ENCODE results near the gene UHRF2.
"Not testable (repeated sequence)": the region's sequence is repeated elsewhere in the genome, so short reads cannot be mapped to it uniquely, and the experiment has no call there.

The UHRF2 gene, protein sequence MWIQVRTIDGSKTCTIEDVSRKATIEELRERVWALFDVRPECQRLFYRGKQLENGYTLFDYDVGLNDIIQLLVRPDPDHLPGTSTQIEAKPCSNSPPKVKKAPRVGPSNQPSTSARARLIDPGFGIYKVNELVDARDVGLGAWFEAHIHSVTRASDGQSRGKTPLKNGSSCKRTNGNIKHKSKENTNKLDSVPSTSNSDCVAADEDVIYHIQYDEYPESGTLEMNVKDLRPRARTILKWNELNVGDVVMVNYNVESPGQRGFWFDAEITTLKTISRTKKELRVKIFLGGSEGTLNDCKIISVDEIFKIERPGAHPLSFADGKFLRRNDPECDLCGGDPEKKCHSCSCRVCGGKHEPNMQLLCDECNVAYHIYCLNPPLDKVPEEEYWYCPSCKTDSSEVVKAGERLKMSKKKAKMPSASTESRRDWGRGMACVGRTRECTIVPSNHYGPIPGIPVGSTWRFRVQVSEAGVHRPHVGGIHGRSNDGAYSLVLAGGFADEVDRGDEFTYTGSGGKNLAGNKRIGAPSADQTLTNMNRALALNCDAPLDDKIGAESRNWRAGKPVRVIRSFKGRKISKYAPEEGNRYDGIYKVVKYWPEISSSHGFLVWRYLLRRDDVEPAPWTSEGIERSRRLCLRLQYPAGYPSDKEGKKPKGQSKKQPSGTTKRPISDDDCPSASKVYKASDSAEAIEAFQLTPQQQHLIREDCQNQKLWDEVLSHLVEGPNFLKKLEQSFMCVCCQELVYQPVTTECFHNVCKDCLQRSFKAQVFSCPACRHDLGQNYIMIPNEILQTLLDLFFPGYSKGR

DNA sequence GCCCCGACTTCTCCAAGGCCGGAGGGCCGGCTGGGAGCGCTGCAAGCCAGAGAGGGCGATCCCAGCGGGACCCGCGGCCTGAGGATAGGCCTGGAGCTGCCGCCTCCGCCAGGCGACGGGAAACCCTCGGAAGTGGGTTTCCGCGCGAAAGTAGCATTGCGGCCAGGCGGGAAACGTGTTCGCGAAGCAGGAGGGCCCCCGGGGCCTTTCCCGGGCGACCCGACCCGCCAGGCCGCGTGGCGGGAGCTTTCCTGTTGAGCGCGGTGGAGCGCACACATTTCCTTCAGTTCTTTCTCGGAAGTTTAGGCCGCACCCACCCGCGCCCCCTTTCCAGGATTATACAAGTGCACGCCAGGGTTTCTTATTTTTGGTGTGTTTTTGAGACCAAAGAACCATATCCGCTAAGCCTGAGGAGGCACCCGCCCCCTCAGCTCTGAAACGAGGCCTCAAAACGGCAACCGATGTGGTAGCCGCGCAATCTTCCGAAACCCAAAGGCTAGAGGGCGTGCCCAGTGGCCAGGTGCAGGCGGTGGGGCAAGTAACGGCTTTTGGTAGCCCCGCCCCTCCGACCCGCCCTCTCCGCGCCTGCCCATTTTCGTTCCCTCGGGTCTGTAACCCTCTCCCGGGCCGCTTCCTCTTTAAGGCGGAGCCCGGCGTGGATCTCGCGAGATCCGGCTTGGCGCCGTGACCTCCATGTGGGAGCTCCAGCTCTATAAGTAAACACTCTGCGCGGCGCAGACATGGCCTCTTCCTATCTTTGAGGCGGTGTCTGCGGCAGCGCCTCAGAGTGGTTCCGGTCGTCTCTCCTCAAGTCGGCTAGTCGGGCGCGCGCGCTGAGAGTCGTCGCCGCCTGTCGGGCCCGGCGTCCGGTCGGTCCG, at the start of gene UHRF2:
Gene UHRF2, plus strand, starts transcription at position 713 of the 878 bp plus-strand sequence. CDS start 292 bp downstream, outside the sequence.
- in situ Hi-C loops (cut with MboI; ENCODE audit: low sequenced_read_pairs), result no loop called here

DNA sequence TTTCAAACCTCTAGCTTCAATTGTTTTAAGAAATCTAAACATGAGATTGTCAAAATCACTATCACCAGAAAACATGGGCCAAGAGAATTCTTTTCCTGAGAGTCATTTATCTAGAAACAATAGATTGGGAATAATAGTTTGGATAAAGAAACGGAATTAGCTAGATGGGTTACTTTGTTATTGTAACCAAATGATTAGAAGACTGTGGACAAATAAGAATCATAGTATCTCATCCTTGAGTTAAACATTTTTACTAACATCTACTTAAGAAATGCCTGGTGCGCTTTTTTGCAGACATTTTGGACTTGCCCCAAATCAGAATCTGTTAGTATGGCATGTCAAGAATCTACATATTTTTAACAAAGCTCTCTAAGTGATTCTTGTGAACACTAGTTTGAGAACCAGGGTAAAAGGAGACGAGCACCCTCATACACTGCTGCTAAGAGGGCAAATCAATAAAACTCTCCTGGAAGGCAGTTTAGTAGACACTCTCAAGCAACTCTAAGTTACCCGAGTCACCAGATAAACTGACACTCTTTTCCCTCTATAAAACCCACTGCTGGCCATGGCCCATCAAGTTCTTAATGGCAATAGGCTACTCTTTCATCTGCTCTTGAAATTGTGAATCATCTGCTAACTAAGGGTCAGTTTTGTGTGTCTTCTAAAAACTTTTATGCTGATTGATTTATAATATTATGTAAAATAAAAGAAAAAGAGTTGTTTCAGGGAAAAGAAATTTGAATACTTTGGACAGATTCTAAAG, 45.7 kb upstream of the UHRF2 start:
- in situ Hi-C loops (cut with MboI; ENCODE audit: low sequenced_read_pairs), result no loop called here

DNA sequence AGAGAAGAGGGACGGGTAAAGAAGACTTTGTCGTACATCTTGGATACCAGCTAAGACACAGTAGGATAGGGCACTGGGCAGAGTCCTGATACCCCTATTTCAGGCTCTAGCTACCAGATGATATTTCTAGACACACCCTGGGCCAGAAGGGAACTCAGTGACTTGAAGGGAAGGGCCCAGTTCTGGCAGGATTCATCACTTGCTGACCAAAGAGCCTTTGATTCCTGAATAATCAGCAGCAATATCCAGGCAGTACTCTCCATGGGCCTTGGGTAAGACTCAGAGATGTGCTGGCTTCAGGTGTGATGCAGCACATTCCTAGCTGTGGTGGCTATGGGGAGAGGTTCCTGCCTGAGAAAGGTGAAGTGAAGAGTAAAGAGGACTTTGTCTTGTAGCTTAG, 44.2 kb upstream of the UHRF2 start:
- in situ Hi-C loops (cut with MboI; ENCODE audit: low sequenced_read_pairs), result no loop called here

DNA sequence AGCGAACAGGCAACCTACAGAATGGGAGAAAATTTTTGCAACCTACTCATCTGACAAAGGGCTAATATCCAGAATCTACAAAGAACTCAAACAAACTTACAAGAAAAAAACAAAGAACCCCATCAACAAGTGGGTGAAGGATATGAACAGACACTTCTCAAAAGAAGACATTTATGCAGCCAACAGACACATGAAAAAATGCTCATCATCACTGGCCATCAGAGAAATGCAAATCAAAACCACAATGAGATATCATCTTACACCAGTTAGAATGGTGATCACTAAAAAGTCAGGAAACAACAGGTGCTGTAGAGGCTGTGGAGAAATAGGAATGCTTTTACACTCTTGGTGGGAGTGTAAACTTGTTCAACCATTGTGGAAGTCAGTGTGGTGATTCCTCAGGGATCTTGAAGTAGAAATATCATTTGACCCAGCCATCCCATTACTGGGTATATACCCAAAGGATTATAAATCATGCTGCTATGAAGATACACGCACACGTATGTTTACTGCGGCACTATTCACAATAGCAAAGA, 31.5 kb upstream of the UHRF2 start:
- in situ Hi-C loops (cut with MboI; ENCODE audit: low sequenced_read_pairs), result not testable (repeated sequence)

DNA sequence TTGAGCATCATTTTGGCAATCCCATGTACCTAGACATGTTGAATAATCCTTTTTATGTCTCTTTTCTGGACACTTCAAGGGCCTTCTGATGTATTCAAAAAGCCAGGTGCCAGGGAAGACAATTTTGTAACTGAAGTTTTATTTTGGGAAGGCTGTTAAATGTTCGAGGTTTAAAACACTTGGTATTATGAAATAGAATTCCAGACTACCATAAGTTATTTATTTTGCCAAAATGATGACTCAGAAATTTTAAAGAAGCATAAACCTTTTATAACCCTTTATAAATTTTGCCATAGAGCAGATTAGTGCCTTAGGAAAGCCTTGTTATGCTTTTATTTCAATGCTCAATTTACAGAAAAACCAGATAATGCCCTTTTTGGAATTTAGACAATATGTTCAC, 30.3 kb upstream of the UHRF2 start:
- in situ Hi-C loops (cut with MboI; ENCODE audit: low sequenced_read_pairs), result no loop called here

DNA sequence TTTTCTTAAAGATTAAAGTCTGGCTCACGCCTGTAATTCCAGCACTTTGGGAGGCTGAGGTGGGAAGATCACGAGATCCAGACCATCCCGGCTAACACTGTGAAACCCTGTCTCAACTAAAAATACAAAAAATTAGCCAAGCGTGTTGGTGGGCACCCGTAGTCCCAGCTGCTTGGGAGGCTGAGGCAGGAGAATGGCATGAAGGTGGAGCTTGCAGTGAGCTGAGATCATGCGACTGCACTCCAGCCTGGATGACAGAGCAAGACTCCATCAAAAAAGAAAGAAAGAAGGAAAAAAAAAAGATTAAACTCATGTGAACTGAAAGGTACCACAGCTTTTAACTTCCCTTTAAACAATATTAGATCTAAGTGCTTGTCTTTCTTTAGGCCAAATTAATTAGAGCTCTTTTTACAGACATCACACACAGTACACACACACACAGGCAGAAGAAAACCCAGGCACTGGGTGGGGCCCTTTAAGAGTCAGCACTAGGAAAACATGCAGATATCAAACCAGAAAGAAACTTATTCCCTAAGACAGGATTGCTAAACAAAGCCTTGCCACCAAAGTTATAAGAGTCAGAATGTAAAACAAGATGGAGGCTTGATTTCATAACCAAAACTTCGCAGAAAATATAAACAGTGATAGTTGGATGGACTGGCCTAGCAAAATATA, 29.3 kb upstream of the UHRF2 start:
- in situ Hi-C loops (cut with MboI; ENCODE audit: low sequenced_read_pairs), result no loop called here

DNA sequence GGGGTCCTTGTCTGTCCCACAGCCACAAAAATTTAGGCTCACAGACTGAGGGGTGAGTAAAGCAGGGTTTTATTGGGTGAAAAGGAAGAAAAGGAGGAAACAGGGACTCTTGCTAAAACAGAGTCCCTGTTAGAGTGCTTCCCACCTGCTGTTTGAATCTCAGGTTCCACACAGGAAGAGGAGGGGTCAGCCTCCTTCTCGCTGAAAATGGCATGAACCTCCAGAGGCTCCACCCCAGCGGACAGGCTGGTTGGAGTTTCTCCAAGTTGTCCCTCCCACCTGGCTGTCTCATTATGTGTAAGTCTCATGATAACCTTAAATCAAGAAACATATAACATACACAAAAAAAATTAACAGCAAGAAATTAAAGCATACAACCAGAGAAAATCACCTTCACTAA, 28.3 kb upstream of the UHRF2 start:
- in situ Hi-C loops (cut with MboI; ENCODE audit: low sequenced_read_pairs), result no loop called here

DNA sequence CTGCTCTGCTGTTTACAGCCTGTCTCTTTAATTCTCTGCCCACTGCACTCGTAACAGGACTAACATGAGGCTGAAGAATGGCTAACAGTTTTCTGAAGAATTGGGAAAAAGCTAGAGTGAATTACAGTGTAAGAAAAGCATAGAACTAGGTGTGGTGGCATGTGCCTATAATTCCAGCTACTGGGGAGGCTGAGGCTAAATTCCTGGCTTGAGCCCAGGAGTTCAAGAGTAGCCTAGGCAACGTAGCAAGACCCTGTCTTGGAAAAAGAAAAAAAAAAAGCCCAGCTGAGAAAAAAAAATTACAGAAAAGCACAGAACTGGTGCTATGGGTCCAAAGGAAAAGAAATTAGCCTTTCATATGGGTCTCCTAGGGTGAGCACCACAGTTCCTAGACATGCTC, 13.9 kb upstream of the UHRF2 start:
- in situ Hi-C loops (cut with MboI; ENCODE audit: low sequenced_read_pairs), result no loop called here

DNA sequence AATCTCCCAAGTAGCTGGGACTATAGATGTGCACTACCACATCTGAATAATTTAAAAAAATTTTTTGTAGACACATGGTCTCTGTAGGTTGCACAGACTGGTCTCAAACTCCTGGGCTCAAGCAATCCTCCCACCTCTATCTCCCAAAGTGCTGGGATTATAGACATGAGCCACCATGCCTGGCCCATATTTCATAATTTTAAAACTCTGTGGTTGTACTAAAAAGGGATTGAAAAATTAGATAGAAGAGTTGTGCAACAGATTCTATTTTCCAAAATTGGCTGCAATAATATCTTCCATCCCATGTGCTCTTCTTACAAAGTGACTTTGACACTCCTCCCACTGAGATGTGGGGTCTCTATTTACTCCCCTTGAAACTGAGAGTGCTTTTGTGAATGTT, 7.6 kb upstream of the UHRF2 start:
- in situ Hi-C loops (cut with MboI; ENCODE audit: low sequenced_read_pairs), result no loop called here

DNA sequence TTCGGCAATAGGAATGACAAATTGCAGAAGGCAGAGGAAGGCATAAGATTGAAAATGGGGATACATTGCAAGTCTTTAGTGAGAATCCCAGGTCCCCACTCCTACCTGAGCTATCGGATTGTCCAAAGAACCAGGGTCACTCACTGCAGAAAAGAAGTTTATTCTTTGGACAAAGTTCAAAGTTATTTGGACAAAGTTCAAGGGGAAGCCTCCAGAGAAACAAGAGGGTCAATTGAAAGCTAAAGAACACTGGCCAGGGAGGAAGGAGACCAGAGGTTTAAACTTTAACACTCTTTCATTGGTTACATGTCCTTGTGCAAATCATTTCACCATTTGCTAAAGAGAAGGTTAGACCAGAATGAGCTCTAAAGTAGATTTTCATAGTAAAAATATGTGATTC, 5.2 kb upstream of the UHRF2 start:
- in situ Hi-C loops (cut with MboI; ENCODE audit: low sequenced_read_pairs), result no loop called here

DNA sequence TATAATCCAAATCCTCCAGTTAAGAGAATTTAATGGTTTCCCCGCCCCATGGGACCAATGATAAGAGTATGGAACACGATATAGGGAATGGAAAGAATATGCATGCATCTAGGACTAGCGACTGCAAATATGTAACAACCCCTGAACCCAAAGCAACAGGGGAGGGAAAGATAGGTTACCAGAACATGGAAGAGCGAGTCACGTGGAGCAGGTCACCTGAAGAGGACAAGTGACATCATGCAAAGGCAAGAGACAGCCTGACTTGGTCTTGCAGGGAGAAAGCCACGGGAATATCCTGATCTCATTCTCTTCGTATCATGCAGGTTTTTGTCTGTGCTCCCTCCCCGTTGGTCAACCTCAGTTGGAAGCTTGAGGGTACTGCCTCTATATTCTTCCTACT, 4.7 kb upstream of the UHRF2 start:
- in situ Hi-C loops (cut with MboI; ENCODE audit: low sequenced_read_pairs), result no loop called here

DNA sequence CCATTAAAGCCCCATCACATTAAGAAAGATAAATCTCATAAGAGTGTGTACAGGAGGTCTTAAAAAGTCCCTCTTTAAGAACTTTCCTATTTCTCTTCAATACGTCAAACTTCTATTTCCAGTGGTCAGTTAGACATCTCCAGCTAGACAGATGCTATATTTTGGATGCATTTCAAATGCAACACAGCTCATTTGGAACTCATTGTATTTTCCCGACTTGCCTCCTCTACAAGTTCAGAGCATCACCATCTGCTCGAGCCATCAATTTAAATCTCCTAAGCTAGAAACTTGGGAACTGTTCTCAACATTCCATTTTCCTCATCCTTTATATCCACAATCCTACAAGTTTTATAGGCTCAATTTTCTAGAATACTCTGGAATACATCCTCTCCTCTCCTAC, 3.2 kb upstream of the UHRF2 start:
- in situ Hi-C loops (cut with MboI; ENCODE audit: low sequenced_read_pairs), result no loop called here

DNA sequence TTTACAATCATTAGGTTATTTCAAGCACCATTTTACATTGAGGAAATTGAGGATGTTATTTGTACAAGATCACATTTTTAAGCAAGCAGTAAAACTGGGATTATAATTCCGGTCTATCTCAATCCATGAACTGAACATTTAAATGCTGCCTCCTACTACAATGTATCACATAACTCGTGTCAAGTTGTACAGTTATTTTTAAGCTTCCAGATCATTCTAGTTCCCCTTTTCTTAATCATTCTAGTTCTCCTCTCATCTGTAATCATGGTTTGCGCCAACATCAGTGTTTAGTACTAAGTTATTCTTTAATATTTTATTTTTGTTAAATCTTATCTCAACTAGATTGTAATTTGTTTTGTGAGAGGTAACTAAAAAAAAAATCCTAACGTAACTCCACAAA, 2.4 kb upstream of the UHRF2 start:
- in situ Hi-C loops (cut with MboI; ENCODE audit: low sequenced_read_pairs), result no loop called here

DNA sequence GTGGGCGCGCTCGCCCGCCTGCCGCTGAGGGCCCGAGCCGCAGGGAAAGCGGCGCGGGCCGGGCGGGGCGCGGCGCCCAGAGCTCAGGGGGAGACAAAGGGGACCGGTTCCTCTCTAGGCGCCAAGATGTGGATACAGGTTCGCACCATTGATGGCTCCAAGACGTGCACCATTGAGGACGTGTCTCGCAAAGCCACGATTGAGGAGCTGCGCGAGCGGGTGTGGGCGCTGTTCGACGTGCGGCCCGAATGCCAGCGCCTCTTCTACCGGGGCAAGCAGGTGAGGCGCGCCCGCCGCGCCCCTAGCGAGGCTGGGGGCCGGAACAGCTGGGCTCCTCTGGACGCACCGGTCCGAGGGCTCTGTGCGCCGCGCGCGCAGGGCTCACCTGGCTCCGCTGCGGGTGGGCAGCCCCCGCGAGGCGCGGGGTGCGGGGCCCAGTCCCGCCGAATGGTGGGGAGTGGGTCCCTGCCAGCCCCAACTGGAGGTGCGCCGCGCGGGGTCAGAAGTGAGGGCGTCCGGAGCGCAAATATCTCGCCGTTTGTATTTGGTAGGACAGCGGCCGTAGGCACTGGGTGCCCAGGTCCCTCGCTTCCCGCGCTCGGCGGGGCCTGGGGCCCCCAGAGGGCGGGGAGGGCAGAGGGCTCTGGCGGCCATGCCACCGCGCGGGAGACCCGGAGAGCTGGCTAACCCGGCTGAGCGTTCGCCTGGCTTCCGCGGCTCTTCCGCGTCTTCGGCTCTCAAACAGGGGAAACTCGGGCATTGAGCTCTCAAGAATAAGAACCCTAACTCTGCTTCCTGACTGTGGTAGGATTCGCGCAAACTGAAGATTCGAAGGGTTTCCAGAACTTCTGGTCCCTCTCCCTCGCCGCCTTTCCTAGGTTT, 607 bp downstream of the UHRF2 start:
- in situ Hi-C loops (cut with MboI; ENCODE audit: low sequenced_read_pairs), result no loop called here

DNA sequence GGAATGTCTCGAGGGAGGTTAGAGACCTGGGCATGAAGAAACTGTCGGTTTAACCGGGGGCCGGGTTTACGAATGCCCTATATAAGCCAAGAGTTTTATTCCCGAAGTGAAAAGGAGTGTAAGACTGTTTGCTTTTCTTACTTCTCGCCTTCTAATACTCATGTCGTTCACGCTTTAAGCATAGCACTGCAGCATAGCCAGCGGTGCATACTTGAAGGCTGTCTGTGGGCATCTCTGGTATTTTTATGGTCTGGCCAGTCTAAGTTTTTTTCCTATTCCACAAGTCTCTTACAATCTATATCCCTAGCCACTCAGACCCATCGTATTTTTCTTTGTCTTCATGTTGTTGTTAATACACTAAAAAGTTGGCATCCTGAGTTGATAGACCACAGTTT, 1.2 kb downstream of the UHRF2 start:
- in situ Hi-C loops (cut with MboI; ENCODE audit: low sequenced_read_pairs), result no loop called here

DNA sequence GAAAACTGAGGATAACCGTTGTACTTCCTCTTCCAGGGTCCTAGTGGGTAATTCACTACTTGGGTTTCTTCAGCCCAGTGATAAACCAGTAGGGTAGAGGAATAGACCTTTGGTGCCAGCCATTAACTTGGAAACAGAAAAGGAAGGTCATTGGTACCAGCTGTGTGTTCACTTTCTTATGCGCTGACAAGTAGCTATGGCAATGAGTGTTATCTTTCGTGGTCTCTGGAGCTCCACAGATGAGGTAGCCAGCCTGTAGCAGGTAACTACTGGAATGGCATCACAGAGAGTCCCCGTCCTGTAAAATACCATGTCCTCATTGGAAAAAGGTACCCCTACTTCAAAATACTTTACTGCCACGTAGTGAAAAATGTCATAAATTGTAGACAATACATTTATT, 2.3 kb downstream of the UHRF2 start:
- in situ Hi-C loops (cut with MboI; ENCODE audit: low sequenced_read_pairs), result no loop called here

DNA sequence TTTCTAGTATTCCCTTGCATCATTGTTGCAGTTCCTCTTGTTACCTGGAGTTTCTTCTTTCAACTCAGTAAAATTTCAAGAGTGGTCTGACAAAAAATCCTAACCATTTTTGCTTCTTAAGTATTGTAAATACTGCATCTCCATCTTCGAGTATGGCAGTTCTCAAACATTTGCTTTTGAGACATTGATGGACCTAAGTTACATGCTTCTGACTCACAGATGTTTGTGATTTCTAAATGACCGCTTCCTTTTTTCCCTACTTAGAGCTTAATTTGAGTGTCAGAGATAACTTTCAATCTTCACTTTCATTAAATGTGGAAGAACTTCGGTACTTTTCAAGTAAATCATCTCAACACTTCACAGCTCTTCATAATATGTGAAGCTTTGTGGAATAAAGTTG, 4.2 kb downstream of the UHRF2 start:
- in situ Hi-C loops (cut with MboI; ENCODE audit: low sequenced_read_pairs), result no loop called here

DNA sequence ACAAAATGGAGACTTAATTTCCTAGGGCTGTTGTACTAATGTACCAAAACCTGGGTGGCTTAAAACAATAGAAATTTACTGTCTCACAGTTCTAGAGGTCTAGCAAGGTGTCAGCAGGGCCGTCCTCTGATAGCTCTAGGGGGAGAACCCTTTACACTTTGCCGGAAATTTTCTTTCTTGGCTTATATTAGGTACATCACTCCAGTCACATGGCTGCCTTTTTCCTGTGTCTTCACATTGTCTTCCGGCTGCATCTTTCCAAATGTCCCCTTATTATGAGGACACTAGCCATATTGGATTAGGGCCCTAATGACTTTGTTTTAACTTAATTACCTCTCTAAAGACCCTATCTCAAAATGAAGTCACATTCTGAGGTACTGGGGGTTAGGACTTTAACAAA, 5.8 kb downstream of the UHRF2 start:
- in situ Hi-C loops (cut with MboI; ENCODE audit: low sequenced_read_pairs), result no loop called here

DNA sequence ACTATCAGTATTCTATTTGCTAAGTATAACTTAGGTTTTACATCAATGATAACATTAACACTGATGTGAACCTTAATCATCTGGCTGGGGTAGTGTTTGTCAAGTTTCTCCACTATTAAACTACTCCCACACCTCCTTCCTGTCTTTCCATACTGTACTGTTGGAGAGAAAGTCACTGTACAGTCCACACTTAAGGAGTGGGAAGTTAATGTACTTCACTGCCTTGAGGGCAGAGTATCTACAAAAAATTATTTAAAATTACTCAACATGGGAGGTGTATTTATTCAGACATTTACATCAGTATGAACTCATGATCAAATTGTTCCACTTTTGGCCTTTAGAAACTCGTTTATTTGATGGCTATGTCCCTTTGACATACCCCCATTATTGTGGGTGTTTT, 11.9 kb downstream of the UHRF2 start:
- in situ Hi-C loops (cut with MboI; ENCODE audit: low sequenced_read_pairs), result no loop called here

Measured in HL-60/S4 treated with retinoic acid at 250 ng/mL for 4 days and 3 days (cell line).